B cell (primary cell): ENCODE measurements around the gene SNED1.

Experiments
- CTCF ChIP-seq: fragments of 200-600 bp; IDR thresholded peaks from one replicate; pipeline ENCODE4 v1.8.0; 2022; ENCODE audit warnings: antibody characterized with exemption, mild to moderate bottlenecking
- EZH2 ChIP-seq: IDR thresholded peaks from 2 replicates; pipeline ENCODE4 v1.6.1; 2012; ENCODE audit warnings: borderline replicate concordance, low read depth, mild to moderate bottlenecking, moderate library complexity, low read length; ENCODE audit not compliant: insufficient read depth, poor library complexity, severe bottlenecking

DNA sequence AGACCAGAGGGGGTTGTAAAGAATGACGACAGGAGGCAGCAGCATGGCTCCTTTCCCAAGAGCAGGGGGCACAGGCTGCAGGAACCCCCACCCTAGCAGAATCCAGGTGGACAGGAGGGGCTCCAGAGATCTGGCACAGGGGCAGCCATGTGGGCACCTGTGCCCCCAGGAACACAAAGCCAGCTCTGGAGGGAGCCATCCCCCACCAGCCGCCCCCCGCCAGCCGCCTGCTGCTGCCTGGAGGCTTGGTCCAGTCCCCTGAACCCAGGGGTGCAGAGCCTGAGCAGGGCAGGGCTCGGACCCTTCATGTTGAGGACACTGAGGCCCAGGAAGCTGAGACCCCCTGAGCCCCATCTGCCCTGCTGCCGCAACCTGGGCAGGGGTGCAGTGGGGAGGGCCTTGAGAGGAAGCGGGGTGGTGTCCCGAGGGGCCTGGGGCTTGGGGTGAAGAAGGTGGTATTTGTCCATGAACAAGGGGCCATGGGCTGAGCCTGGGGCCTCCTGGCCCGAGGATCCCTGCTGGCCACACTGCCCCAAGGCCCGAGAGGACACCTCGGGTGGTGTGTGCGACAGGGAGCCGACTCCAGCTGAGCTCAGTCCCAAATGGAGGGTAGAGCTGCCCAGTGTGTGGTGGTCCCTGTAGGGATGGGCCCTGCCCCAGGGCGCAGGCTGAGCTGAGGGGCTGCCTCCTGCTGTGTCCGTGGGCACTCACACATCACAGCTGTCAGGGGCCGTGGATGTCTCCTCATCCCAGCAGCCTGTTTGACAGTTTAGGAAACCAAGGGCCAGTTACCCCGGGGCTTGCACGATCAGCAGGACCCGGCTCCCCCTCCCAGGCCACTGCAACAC is 39.8 kb upstream of the SNED1 start:
- no peak for TF ChIP-seq CTCF
- no peak for TF ChIP-seq EZH2
